ENCODE data around the gene SLC22A7.
A peak's percentile ranks its signal among the peaks of the same experiment; 100 is the strongest.

Gene SLC22A7

DNA sequence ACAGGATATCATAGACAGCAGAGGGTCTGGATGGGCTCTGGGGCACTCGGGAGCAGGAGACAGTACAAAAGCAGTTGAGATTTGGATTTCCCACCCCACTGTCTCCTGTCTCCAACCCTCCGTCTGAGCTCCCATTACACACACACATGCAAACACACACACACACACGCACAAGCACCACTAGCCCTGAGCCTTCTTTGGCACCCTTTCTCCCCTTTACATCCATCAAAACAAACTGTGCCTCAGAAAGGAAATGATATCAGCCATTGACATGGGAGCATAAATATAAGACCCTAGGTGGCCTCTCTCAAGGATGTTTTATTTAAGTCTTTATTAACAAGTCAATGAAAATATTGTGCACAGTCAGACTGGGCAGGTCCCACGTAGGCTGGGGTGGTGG is 37.3 kb upstream of the SLC22A7 start:
- TF ChIP-seq, protein P1, sequence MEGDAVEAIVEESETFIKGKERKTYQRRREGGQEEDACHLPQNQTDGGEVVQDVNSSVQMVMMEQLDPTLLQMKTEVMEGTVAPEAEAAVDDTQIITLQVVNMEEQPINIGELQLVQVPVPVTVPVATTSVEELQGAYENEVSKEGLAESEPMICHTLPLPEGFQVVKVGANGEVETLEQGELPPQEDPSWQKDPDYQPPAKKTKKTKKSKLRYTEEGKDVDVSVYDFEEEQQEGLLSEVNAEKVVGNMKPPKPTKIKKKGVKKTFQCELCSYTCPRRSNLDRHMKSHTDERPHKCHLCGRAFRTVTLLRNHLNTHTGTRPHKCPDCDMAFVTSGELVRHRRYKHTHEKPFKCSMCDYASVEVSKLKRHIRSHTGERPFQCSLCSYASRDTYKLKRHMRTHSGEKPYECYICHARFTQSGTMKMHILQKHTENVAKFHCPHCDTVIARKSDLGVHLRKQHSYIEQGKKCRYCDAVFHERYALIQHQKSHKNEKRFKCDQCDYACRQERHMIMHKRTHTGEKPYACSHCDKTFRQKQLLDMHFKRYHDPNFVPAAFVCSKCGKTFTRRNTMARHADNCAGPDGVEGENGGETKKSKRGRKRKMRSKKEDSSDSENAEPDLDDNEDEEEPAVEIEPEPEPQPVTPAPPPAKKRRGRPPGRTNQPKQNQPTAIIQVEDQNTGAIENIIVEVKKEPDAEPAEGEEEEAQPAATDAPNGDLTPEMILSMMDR (IDR thresholded peaks at IDR 0.05; ENCODE audit: extremely low read depth, insufficient read depth, missing control alignments): no peak
- no peak for DNase-seq (ENCODE audit: low spot score)
- in situ Hi-C loops (cut with MboI; ENCODE audit: low pct_unique_long_range_greater_than_20kb, low sequenced_read_pairs, unreplicated experiment): no loop called here

DNA sequence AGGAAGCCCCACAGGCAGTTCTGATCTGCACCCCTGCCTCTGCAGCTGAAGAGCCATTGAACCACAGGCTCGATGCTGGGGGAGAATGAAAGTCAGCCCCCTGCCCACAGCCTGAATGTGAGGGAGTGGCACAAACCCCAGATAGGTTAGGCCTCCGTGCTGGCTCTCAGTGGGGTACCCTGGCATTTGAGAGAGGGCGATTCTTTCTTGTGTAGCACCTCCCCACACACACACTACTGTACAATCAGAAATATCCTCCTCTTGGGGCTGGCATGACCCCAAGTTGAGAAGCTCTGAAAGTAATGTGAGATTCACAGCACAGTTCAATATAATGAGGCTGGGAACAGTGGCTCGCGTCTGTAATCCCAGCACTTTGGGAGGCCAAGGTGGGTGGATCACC is 36.9 kb upstream of the SLC22A7 start:
- TF ChIP-seq, protein P1 (IDR thresholded peaks at IDR 0.05; ENCODE audit: extremely low read depth, insufficient read depth, missing control alignments): no peak
- in situ Hi-C loops (cut with MboI; ENCODE audit: low pct_unique_long_range_greater_than_20kb, low sequenced_read_pairs, unreplicated experiment): no loop called here
- DNase-seq (ENCODE audit: low spot score): no peak

DNA sequence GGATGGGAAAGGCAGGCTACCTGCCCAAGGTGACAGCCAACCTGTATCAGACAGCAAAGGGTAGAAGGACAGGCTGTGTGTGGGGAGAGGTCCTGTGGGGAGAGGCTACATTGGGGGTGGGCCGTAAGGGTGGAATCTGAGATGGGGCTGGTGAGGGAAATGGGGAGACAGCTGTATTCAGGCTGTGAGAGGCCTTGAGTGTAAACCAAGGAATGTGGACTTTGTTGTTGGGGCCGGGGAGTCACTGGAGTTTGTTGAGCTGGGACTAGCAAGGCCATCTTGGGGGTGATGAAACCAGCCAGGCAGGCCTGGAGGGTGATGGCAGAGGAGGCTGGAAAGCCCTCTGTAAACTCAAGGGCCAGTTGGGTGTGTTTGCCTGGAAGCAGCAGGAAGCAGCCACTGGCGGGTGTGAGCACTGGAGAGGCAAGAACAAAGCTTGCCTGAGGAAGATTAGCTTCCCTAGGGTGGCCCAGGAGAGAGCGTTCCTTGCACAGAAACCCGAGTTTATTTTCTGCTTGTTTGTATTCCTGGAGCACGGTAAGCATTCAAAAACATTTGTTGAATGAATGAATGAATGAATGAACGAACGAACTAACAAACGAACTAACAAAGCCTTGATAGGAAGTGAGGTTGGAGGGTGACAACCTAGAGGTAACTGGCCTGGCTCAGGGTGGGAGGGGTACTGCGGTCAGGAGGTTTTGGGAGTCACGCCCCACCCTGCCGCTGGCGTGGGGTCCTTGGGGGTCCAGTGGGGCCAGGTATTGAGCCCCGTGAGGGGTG is 35.9 kb upstream of the SLC22A7 start:
- DNase-seq (ENCODE audit: low spot score): no peak
- in situ Hi-C loops (cut with MboI; ENCODE audit: low pct_unique_long_range_greater_than_20kb, low sequenced_read_pairs, unreplicated experiment): no loop called here
- TF ChIP-seq, protein P1 (IDR thresholded peaks at IDR 0.05; ENCODE audit: extremely low read depth, insufficient read depth, missing control alignments): no peak

DNA sequence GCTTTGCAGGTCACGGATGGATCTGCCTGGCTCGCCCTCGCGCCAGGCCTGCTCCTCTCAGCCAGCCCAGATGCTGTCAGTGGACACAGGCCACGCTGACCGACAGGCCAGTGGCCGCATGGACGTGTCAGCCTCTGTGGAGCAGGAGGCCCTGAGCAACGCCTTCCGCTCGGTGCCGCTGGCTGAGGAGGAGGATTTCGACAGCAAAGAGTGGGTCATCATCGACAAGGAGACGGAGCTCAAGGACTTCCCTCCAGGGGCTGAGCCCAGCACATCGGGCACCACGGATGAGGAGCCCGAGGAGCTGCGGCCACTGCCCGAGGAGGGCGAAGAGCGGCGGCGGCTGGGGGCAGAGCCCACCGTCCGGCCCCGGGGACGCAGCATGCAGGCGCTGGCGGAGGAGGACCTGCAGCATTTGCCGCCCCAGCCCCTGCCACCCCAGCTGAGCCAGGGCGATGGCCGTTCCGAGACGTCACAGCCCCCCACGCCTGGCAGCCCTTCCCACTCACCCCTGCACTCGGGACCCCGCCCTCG is 35.2 kb upstream of the SLC22A7 start:
- in situ Hi-C loops (cut with MboI; ENCODE audit: low pct_unique_long_range_greater_than_20kb, low sequenced_read_pairs, unreplicated experiment): no loop called here
- TF ChIP-seq, protein P1 (IDR thresholded peaks at IDR 0.05; ENCODE audit: extremely low read depth, insufficient read depth, missing control alignments): no peak
- DNase-seq (ENCODE audit: low spot score): no peak

DNA sequence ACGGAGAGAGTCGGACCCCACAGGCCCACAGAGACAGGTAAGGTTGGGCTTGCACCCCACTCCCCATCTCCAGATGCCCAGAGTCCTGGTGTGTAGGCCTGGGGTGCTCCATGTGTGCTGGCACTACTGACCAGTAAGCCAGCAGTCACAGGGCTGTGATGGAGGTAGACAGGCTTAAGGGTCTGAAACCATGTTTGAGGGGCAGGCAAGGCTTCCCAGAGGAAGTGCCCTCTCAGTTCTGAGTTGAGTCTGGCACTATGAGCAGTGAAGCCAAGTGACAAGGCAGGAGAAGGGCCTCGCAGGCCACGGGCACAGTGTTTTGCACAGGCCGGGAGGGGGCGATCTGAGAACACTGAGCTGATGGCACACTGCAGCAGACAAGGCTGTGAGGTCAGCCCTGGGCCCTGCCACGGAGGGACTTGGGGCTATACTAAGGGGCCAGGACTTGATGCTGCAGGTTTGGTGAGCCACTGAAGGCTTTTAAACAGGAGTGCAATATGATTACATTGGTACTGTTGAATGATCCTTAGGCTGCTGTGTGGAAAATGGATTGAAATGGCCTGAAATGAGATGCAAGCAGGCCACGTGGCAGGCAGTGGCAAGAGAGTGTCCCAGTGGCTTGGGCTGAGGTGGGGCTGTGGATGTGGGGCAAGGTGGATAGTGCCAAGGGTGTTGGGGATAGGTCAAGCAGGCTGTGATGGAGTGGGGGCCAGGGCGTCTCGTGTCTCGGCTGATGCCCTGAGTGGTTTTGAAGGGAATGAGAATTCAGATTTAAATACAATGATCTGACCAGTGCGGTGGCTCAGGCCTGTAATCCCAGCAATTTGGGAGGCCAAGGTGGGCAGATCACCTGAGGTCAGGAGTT is 34.5 kb upstream of the SLC22A7 start:
- in situ Hi-C loops (cut with MboI; ENCODE audit: low pct_unique_long_range_greater_than_20kb, low sequenced_read_pairs, unreplicated experiment): no loop called here
- TF ChIP-seq, protein P1 (IDR thresholded peaks at IDR 0.05; ENCODE audit: extremely low read depth, insufficient read depth, missing control alignments): peak; percentile 94
- DNase-seq (ENCODE audit: low spot score): peak; percentile 97

DNA sequence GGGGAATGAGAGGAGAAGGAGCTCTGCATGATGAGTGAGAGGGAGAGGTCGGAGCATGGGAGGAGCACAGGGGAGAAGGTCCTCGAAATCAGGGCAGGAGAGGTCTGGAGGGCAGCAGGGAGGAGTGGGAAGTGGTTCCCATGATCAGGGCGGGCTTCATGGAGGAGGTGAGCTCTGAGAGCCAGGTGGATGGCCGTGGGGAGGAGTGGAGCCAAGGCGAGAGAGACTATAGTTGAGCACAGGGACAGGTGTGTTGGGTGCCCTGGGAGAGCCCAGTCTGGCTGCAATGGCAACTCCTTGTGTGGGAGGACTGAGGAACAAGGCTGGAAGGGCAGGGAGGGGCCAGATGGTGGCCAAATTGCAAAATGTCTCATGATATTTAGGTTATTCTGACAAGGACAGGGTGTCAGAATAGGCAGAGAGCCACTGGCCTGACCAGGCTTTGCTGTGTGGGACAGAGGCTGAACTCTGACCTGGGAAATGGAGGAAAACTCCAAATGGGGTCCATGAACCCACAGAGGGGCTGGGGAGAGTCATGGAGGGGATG is 33.4 kb upstream of the SLC22A7 start:
- TF ChIP-seq, protein P1 (IDR thresholded peaks at IDR 0.05; ENCODE audit: extremely low read depth, insufficient read depth, missing control alignments): no peak
- no peak for DNase-seq (ENCODE audit: low spot score)
- in situ Hi-C loops (cut with MboI; ENCODE audit: low pct_unique_long_range_greater_than_20kb, low sequenced_read_pairs, unreplicated experiment): no loop called here

Measured in GM13977 (cell line).